NT2/D1 (cell line): ENCODE measurements around the gene CNP.

Experiments
- YY1 ChIP-seq: IDR thresholded peaks from 2 replicates; pipeline ENCODE4 v1.6.1; 2011; ENCODE audit not compliant: insufficient read length, insufficient read depth
- ZNF274 ChIP-seq: IDR thresholded peaks from 2 replicates; pipeline ENCODE4 v1.6.1; 2011; ENCODE audit warnings: mild to moderate bottlenecking, low read depth, low read length

GRCh38 chr17:42002792-42003301 lies 36.3 kb downstream of the CNP start:
- TF ChIP-seq ZNF274, result no peak
- TF ChIP-seq YY1, result no peak
